K562 (cell line): Measurements from ENCODE around the gene TMEM156. TPM values are rescaled to one million over a fixed set of nuclear protein-coding genes. Genes with fewer than 3 reads are reported as not detected.

ENCODE experiments used
- ATAC-seq: fragments of 200-7000 bp; cut with Tn5 transposase; 3 replicates; pipeline ENCODE4 v1.9.1; 2020; ENCODE audit warnings: moderate library complexity
- BruUV-seq: library from RNA; stranded (reverse); fragments of 400-500 nt; replicated peaks from 2 replicates; lab custom pipeline; 2021; lab: Mats Ljungman, UMichigan
- CTCF ChIA-PET: fragments of 300-600 bp; formaldehyde crosslinking; extraction: SDS; loops from one replicate; lab custom pipeline; 2021; ENCODE audit warnings: low intra/inter-chr PET ratio; lab: Yijun Ruan, JAX
- POLR2A ChIA-PET: fragments of 300-600, 350-650 bp; sonication (Branson Sonifier 250); formaldehyde crosslinking; extraction: SDS; loops from one replicate; lab custom pipeline; 2021; ENCODE audit warnings: antibody characterized with exemption, inconsistent platforms; lab: Yijun Ruan, JAX
- DNase-seq, 4 experiments: peaks; one replicate each; pipeline versions ENCODE4 v3.0.0 to v3.0.0-alpha.2; 2011 to 2018; ENCODE audit warnings: low spot score in 3 of 4, mixed read lengths in 3 of 4; ENCODE audit errors: extremely low read depth in 1 of 4
- FAIRE-seq: peaks from 2 replicates; lab custom pipeline; 2011; peaks lifted over from hg19 to GRCh38; lab: Jason Lieb, UNC
- H2AFZ ChIP-seq: 2 replicates; pipeline ENCODE4 v1.6.0; 2011; ENCODE audit warnings: low read depth, low read length, control low read depth, inconsistent platforms
- H3K27ac ChIP-seq: fragments of 200-600 bp; 3 replicates; pipeline ENCODE4 v1.8.0; 2011; ENCODE audit warnings: low read depth, mild to moderate bottlenecking, control low read depth, inconsistent platforms, low read length, moderate library complexity, mixed read lengths; ENCODE audit errors: extremely low read depth
- H3K27me3 ChIP-seq, 2 experiments: fragments of 300-600 bp in 1 of 2; 2 replicates in 1 of 2; 3 replicates in 1 of 2; pipeline versions ENCODE4 v1.6.0 to v1.8.0; 2011; ENCODE audit warnings: inconsistent platforms in 2 of 2, low read length in 2 of 2, mild to moderate bottlenecking in 1 of 2, mixed read lengths in 1 of 2, moderate library complexity in 1 of 2; ENCODE audit not compliant: control insufficient read depth in 2 of 2, insufficient read depth in 2 of 2
- H3K36me3 ChIP-seq: fragments of 300-600 bp; 3 replicates; pipeline ENCODE4 v1.8.0; 2011; ENCODE audit warnings: mild to moderate bottlenecking, low read length, inconsistent platforms; ENCODE audit not compliant: control insufficient read depth, insufficient read depth
- H3K4me1 ChIP-seq, 2 experiments: fragments of 200-600 bp in 1 of 2; replicated peaks in 1 of 2; 2 replicates in 1 of 2; 3 replicates in 1 of 2; pipeline versions ENCODE4 v1.5.1 to v1.8.0; 2011; ENCODE audit warnings: inconsistent platforms in 2 of 2, low read length in 2 of 2, mild to moderate bottlenecking in 1 of 2, mixed read lengths in 1 of 2, moderate library complexity in 1 of 2; ENCODE audit not compliant: control insufficient read depth in 2 of 2, insufficient read depth in 2 of 2
- H3K4me2 ChIP-seq: 2 replicates; pipeline ENCODE4 v1.6.1; 2011; ENCODE audit warnings: low read length, control low read depth, inconsistent platforms, mixed read lengths; ENCODE audit not compliant: insufficient read depth
- H3K4me3 ChIP-seq: fragments of 200-600 bp; sonication (generic), shearing (Covaris generic); 2 replicates; pipeline ENCODE4 v1.5.1; 2016; ENCODE audit warnings: control low read depth, inconsistent platforms
- H3K79me2 ChIP-seq: fragments of 200-600 bp; 3 replicates; pipeline ENCODE4 v1.8.0; 2011; ENCODE audit warnings: low read length, inconsistent platforms; ENCODE audit not compliant: control insufficient read depth, insufficient read depth
- H3K9ac ChIP-seq, 2 experiments: 2 replicates each; pipeline versions ENCODE4 v1.6.0 to v1.6.1; 2011; ENCODE audit warnings: low read depth in 2 of 2, low read length in 2 of 2, control low read depth in 1 of 2, inconsistent platforms in 1 of 2, mild to moderate bottlenecking in 1 of 2, mixed read lengths in 1 of 2; ENCODE audit not compliant: insufficient read depth in 1 of 2
- H3K9me1 ChIP-seq: one replicate; pipeline ENCODE4 v1.6.0; 2011; ENCODE audit warnings: inconsistent platforms, mild to moderate bottlenecking, low read length, moderate library complexity; ENCODE audit not compliant: control insufficient read depth, insufficient read depth
- H3K9me3 ChIP-seq: replicated peaks from 2 replicates; pipeline ENCODE4 v1.5.1; 2011; ENCODE audit warnings: low read depth, low read length, inconsistent platforms; ENCODE audit not compliant: control insufficient read depth, insufficient read depth
- H4K20me1 ChIP-seq: replicated peaks from 2 replicates; pipeline ENCODE4 v1.6.1; 2011; ENCODE audit warnings: low read length, inconsistent platforms, mixed read lengths; ENCODE audit not compliant: control insufficient read depth, insufficient read depth
- MAFF ChIP-seq: IDR thresholded peaks from 2 replicates; pipeline ENCODE4 v1.6.1; 2012; ENCODE audit warnings: low read length, improper control_type of control experiment
- MAFG ChIP-seq: fragments of 450-650 bp; conservative IDR thresholded peaks from 2 replicates; pipeline ENCODE4 v1.6.1; 2016; ENCODE audit warnings: missing genetic modification characterization, missing compliant biosample characterization
- MAFK ChIP-seq: IDR thresholded peaks from 2 replicates; pipeline ENCODE4 v1.6.1; 2011; ENCODE audit warnings: low read length, improper control_type of control experiment
- NFE2 ChIP-seq: IDR thresholded peaks from 2 replicates; pipeline ENCODE4 v1.6.1; 2014; ENCODE audit warnings: antibody characterized with exemption, low read depth
- NFE2L1 ChIP-seq: fragments of 450-650 bp; IDR thresholded peaks from 2 replicates; pipeline ENCODE4 v1.6.1; 2016; ENCODE audit warnings: missing genetic modification characterization, low read depth, mild to moderate bottlenecking, missing compliant biosample characterization, moderate library complexity, borderline replicate concordance
- NFYB ChIP-seq: IDR thresholded peaks from 2 replicates; pipeline ENCODE4 v1.6.1; 2011; ENCODE audit warnings: mild to moderate bottlenecking, moderate library complexity; ENCODE audit not compliant: insufficient read length; ENCODE audit errors: extremely low read depth
- ZNF316 ChIP-seq: fragments of 450-650 bp; IDR thresholded peaks from 2 replicates; pipeline ENCODE4 v1.6.1; 2016
- ZNF764 ChIP-seq: fragments of 250-450 bp; sonication (Bioruptor Pico); IDR thresholded peaks from 2 replicates; pipeline ENCODE4 v1.4.0; 2020; ENCODE audit warnings: low read depth, mild to moderate bottlenecking, moderate library complexity
- WGBS: fragments of 100-300 bp; shearing (Covaris generic); methylation state at CpG from one replicate; pipeline ENCODE4 v1.1.6; 2016; ENCODE audit warnings: low coverage, mixed read lengths; ENCODE audit not compliant: insufficient coverage; ENCODE audit errors: missing lambda C conversion rate; 5-methylcytosine and 5-hydroxymethylcytosine counted together
- in situ Hi-C: fragments of 300-500 bp; cut with MboI; formaldehyde crosslinking; loops from 4 replicates; pipeline ENCODE4 v1.15.0; 2018; ENCODE audit warnings: inconsistent platforms, mixed read lengths
- intact Hi-C: fragments of 100-400 bp; cut with micrococcal nuclease; formaldehyde crosslinking; loops from 2 replicates; pipeline ENCODE4 v1.14.2; 2022
- polyA plus RNA-seq, 8 experiments: library from polyadenylated mRNA; depleted of rRNA in 4 of 8; stranded (reverse) in 5 of 8; unstranded in 3 of 8; fragments of >200 nt; fragmentation: Nextera tagmentation in 2 of 8; fragmentation: Illumina TruSeq in 1 of 8; extraction: Ambion mirVana in 2 of 8; extraction: Trizol in 1 of 8; gene quantifications; 2 replicates each; pipeline versions ENCODE4 v1.2.1 to v1.2.3, GENCODE V29; 2011 to 2014; ENCODE audit warnings: inconsistent platforms in 1 of 8, missing spikeins in 1 of 8
- total RNA-seq, 7 experiments: library from RNA; depleted of rRNA in 6 of 7; stranded (reverse); fragments of >200 nt in 6 of 7; fragmentation: Illumina TruSeq in 2 of 7; extraction: Trizol in 2 of 7; gene quantifications; 2 replicates each; pipeline versions ENCODE4 v1.2.1 to v1.2.3, GENCODE V29; 2011 to 2021; ENCODE audit warnings: low replicate concordance in 1 of 7

TMEM156 gene
- total and polyA plus RNA-seq, 9 of the 15 experiments (the other 6 are each of a cell fraction or from before 2014, with no cell fraction given) = 3.5 to 9.6 (median 6.4) TPM

- Histone ChIP-seq H3K4me3 (no peak overlapping the region), H3K4me2 (no peak overlapping the region), H3K27me3 (no peaks in the 10 kb centered on the region), H2AFZ (no peak overlapping the region), H3K4me1 (peaks cover 0 to 3% of the 10 kb centered on the region in 2 experiments; a peak in 1 of 5 replicates), H4K20me1 (no peaks in the 10 kb centered on the region), H3K27ac (no peak overlapping the region), H3K36me3 (no peaks in the 10 kb centered on the region), H3K9me1 (no peaks in the 10 kb centered on the region), H3K9me3 (no peaks in the 10 kb centered on the region), H3K79me2 (no peaks in the 10 kb centered on the region), H3K9ac (no peak overlapping the region)
- in situ Hi-C loops (no loop called here), intact Hi-C loops (no loop called here)
- TF ChIP-seq MAFF (peak; percentile 35; the same call in 1 of the 2 replicates), NFE2L1 (peak; percentile 71), NFYB (no peak), ZNF764 (CRISPR knock-in tag) (no peak), NFE2 (peak; percentile 75), MAFK (peak; percentile 26; the same call in 1 of the 2 replicates), ZNF316 (peak; percentile 48; the same call in 1 of the 2 replicates), MAFG (peak; percentile 79)
- ATAC-seq (no peak), DNase-seq (no peak), FAIRE-seq (no peak)
- CTCF ChIA-PET = no interaction called here
- WGBS = 44% methylated on average over 5 of the region's 5 CpGs
- BruUV-seq = no TSS peak
- POLR2A ChIA-PET = interaction anchor here (1.5 kb wide), 1 partner anchor 17 kb away, joined by 4 read pairs; no protein-coding TSS in a partner anchor
These were observed 101.1 kb downstream of the TMEM156 start for GRCh38 chr4:38931125-38931524.
